Small intestine (tissue), 7 donors: ENCODE results near the gene CDC6. TPM values are rescaled to one million over a fixed set of nuclear protein-coding genes. Genes with fewer than 3 reads are reported as not detected.
A peak's percentile ranks its signal among the peaks of the same experiment; 100 is the strongest.

Source experiments
- DNase-seq, 2 donors: peaks; one replicate each; pipeline versions ENCODE4 v3.0.0 to v3.0.0-alpha.2; 2013
- FAIRE-seq: peaks from 2 replicates; lab custom pipeline; 2012; peaks lifted over from hg19 to GRCh38; lab: Jason Lieb, UNC
- H3K27ac ChIP-seq, 3 donors: one replicate each; pipeline ENCODE4 v1.5.1; 2013; ENCODE audit warnings: low read length in 2 of 3, mild to moderate bottlenecking in 2 of 3, control low read depth in 1 of 3, inconsistent platforms in 1 of 3, low read depth in 1 of 3, moderate library complexity in 1 of 3
- H3K27me3 ChIP-seq, 3 donors: one replicate each; pipeline ENCODE4 v1.6.1; 2013; ENCODE audit warnings: low read length in 3 of 3, inconsistent platforms in 1 of 3; ENCODE audit not compliant: control insufficient read depth in 3 of 3, insufficient read depth in 3 of 3
- H3K36me3 ChIP-seq, 3 donors: one replicate each; pipeline ENCODE4 v1.6.1; 2013; ENCODE audit warnings: low read length in 3 of 3, inconsistent platforms in 1 of 3, low read depth in 1 of 3, mild to moderate bottlenecking in 1 of 3, moderate library complexity in 1 of 3; ENCODE audit not compliant: control insufficient read depth in 3 of 3, insufficient read depth in 2 of 3
- H3K4me1 ChIP-seq, 3 donors: one replicate each; pipeline ENCODE4 v1.6.1; 2013; ENCODE audit warnings: low read length in 2 of 3, inconsistent platforms in 1 of 3, low read depth in 1 of 3, mild to moderate bottlenecking in 1 of 3, moderate library complexity in 1 of 3; ENCODE audit not compliant: control insufficient read depth in 3 of 3, insufficient read depth in 2 of 3
- H3K4me3 ChIP-seq, 3 donors: one replicate each; pipeline ENCODE4 v1.5.1; 2013; ENCODE audit warnings: low read length in 3 of 3, control low read depth in 1 of 3, inconsistent platforms in 1 of 3, low read depth in 1 of 3, mild to moderate bottlenecking in 1 of 3, moderate library complexity in 1 of 3
- H3K9me3 ChIP-seq, 2 donors: one replicate each; pipeline ENCODE4 v1.6.1; 2013; ENCODE audit warnings: low read depth in 1 of 2, low read length in 1 of 2; ENCODE audit not compliant: control insufficient read depth in 2 of 2, insufficient read depth in 1 of 2
- WGBS, 3 donors: extraction: QIAGEN DNeasy Blood & Tissue Kit; methylation state at CpG; one replicate each; pipeline ENCODE4 v1.1.7; 2013; 5-methylcytosine and 5-hydroxymethylcytosine counted together
- polyA plus RNA-seq, 4 donors: library from polyadenylated mRNA; stranded (reverse) in 3 of 4; unstranded in 1 of 4; fragments of 200-250 nt in 3 of 4; fragments of 120-200 nt in 1 of 4; gene quantifications; one replicate each; pipeline versions ENCODE4 v1.2.1 to v1.2.3, GENCODE V29; 2013
- donor health status: healthy with polysubstance abuse.
- donor health status: control.
- donor health status: control.
- donor health status: Bipolar disorder and iron deficiency.
- donor health status: healthy.

CDC6 gene
- polyA plus RNA-seq, 4 donors = 2.5 to 11.5 (median 7.3) TPM

GRCh38 chr17:40315206-40315605 lies 27.5 kb downstream of the CDC6 start:
- Histone ChIP-seq H3K27ac (peak overlapping the region in 2 of 3 donors; percentile 29 to 52), H3K27me3 (no peaks in the 10 kb centered on the region), H3K36me3 (peaks cover 0 to 4% (median 0%) of the 10 kb centered on the region in 3 donors), H3K9me3 (no peaks in the 10 kb centered on the region), H3K4me3 (no peak overlapping the region), H3K4me1 (peaks cover 2 to 65% (median 19%) of the 10 kb centered on the region in 3 donors)
- FAIRE-seq = no peak
- DNase-seq = no peak
- WGBS, 3 donors = 84 to 92% (median 86%) methylated on average over 3 of the region's 3 CpGs

GRCh38 chr17:40315678-40316570 lies 28.2 kb downstream of the CDC6 start:
- 40 to 46% (median 45%) methylated on average over 9 of the region's 9 CpGs for WGBS, 3 donors
- FAIRE-seq = no peak

GRCh38 chr17:40316571-40317344 lies 29.1 kb downstream of the CDC6 start:
- Histone ChIP-seq H3K4me1 (peaks cover 2 to 63% (median 31%) of the 10 kb centered on the region in 3 donors), H3K27ac (peak overlapping the region in 2 of 3 donors; percentile 52 to 92), H3K27me3 (no peaks in the 10 kb centered on the region), H3K4me3 (peak overlapping the region in 2 of 3 donors; percentile 37 to 46), H3K9me3 (no peaks in the 10 kb centered on the region), H3K36me3 (peaks cover 0 to 10% (median 0%) of the 10 kb centered on the region in 3 donors)
- DNase-seq = peak; percentile 60 to 81
- FAIRE-seq = no peak
- 20 to 31% (median 22%) methylated on average over 30 to 38 of the region's 38 CpGs for WGBS, 3 donors

More at GRCh38 chr17:40315678-40316570, 28.2 kb downstream of the CDC6 start:
- peaks cover 2 to 65% (median 25%) of the 10 kb centered on the region in 3 donors for H3K4me1 ChIP-seq
- H3K4me3 ChIP-seq = no peak overlapping the region
- no peaks in the 10 kb centered on the region for H3K9me3 ChIP-seq
- peak in 1 of 2 donors; percentile 68 for DNase-seq
- H3K27me3 ChIP-seq = no peaks in the 10 kb centered on the region
- H3K27ac ChIP-seq = peak overlapping the region in 2 of 3 donors; percentile 52 to 92
- H3K36me3 ChIP-seq = peaks cover 0 to 5% (median 0%) of the 10 kb centered on the region in 3 donors

GRCh38 chr17:40317345-40317873 lies 29.7 kb downstream of the CDC6 start:
- no peak for FAIRE-seq
- Histone ChIP-seq H3K27ac (peak overlapping the region; percentile 36 to 92 (median 52)), H3K36me3 (peaks cover 0 to 10% (median 0%) of the 10 kb centered on the region in 3 donors), H3K4me1 (peaks cover 2 to 68% (median 31%) of the 10 kb centered on the region in 3 donors), H3K9me3 (no peaks in the 10 kb centered on the region), H3K27me3 (no peaks in the 10 kb centered on the region), H3K4me3 (peak overlapping the region in 2 of 3 donors; percentile 46 to 84)
- WGBS, 3 donors = 1 to 4% (median 2%) methylated on average over 6 of the region's 6 CpGs
- DNase-seq = peak; percentile 55 to 62

- Histone ChIP-seq H3K27me3 (no peaks in the 10 kb centered on the region), H3K9me3 (no peaks in the 10 kb centered on the region), H3K27ac (peak overlapping the region; percentile 36 to 92 (median 52)), H3K36me3 (peaks cover 0 to 10% (median 0%) of the 10 kb centered on the region in 3 donors), H3K4me1 (peaks cover 2 to 75% (median 29%) of the 10 kb centered on the region in 3 donors), H3K4me3 (peak overlapping the region; percentile 81 to 84 (median 81))
- peak; percentile 97 to 98 for DNase-seq
- FAIRE-seq = no peak
- WGBS, 3 donors = 0 to 1% (median 1%) methylated on average over 63 to 70 of the region's 70 CpGs
These were observed 30.5 kb downstream of the CDC6 start for GRCh38 chr17:40317880-40318829.

- Histone ChIP-seq H3K27ac (peak overlapping the region in 2 of 3 donors; percentile 15 to 86), H3K9me3 (no peaks in the 10 kb centered on the region), H3K4me1 (peaks cover 2 to 82% (median 29%) of the 10 kb centered on the region in 3 donors), H3K36me3 (peaks cover 0 to 10% (median 0%) of the 10 kb centered on the region in 3 donors), H3K27me3 (no peaks in the 10 kb centered on the region), H3K4me3 (peak overlapping the region; percentile 81 to 84 (median 81))
- 4 to 5% (median 5%) methylated on average over 13 of the region's 13 CpGs for WGBS, 3 donors
- DNase-seq = no peak
- FAIRE-seq = no peak
These were observed 31.2 kb downstream of the CDC6 start for GRCh38 chr17:40318830-40319391.
